Pons (tissue), 1 donor: ENCODE data around the gene DUOX1.

ENCODE experiments used
- DNase-seq: peaks from one replicate; pipeline ENCODE4 v3.0.0-alpha.2; 2016; ENCODE audit warnings: low spot score

The DUOX1 gene

DNA sequence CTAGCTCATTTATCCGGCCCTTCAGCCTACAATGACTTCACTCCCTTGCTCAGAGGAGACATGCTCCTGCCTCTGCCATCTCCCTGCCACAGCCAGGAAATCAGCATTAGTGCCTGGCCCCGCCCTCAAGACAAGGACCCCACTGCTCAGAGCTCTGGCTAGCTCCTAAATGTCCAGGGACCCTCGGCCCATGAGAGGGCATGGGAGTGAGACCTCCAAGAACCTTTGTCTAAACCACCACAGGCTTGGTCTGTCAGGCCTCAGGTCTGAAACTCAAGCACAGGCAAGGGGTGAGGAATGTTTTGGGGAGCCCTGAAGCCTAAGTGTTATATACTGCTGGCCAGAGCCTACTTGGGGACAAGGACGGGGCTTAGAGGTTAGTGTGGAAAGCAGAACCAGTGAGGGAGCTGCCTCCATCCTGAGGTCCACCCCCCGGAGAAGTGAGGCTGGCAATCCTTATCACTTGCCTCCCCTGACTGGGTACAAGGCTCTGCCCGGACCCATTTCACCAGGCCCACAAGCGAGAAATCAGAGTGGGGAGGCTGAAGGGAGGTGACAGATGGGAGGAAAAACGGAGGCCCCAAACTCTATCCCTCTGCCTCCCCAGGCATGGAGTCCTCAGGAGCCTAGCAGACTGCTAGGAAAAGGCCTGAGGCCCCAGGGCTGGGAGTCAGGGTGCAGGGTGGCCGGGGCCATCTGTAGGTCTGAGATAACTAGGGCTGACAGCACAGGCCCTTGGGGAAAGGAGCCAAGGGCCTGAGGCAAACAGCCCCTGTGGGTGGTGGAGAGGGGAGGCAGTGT, 39.2 kb downstream of the DUOX1 start:
- no peak for DNase-seq

DNA sequence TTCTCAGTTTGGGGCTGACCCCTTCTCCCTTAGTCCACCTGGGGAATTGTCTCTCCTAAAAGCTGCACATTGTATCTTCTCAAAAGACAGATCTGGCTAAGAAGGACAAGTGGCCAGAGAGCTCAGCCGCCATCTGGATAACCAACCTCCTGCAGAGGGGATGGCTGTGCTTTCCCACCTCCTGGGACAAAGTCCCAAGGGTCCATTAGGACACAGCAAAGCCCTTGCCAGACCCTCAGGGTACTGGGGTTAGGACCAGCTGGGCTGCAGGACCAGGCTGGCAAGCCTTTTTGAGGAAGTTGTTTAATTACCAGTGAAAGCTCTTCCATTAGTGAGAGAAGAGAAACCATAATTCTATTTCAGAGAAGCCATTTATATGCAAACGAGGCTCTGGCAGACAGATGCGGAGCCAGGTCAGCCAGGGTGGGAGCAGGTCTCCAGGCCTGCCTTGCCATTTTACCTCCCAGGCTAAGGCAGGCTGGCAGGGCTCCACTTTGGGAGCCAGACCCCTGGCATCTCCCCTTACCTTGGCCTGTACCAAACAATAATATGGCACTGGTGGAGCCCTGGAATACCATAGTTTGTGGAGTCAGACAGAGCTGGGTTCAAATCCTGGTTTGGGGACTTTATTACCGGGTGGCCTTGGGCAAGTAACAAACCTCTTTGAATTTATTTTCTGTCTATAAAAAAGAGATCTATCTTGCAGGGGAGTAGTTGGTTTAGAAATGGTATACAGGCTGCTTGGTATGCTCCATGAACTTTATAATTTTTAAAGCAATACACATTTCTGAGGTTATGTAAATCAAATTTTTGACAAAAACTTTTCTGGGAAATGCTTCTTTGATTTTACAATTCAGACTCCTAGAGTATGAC, 40.0 kb downstream of the DUOX1 start:
- no peak for DNase-seq

DNA sequence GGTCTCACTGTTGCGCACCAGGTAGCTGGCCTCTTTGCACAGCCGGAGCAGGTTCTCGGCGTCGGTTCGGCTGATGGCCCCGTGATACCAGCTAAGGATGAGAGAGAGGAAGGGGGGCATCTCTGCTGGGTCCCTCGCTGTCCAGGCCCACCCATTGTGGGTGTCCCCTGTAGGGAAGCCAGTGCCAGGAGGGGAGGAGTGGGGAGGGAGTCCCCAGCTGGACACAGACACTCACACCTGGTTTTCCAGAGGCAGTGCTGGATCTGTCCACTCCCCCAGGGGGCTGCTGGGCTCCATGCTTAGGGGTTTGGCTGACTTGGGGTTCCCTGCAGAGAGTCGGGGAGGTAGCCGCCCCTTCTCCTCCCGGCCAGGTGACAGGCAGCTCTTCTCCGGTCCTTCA, 42.1 kb downstream of the DUOX1 start:
- DNase-seq, result no peak

DNA sequence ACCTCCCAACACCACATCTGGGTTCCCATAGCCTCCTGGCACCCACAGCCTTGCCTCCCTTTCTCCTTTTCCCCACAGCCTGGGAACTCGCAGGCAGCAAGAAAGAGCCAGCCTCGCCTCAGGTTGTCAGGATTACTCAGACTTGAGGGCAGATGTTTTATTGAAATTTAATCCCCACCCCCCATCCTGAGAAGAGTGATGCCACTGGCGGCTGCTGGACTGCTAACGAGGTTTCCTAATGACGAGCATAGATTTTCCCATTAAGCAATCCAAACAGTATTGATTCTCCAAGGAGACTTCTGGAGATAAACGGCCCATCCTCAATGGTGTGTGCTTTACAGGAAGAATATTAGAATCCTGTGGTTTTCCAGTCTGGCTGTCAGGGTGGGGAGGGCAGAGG, 44.3 kb downstream of the DUOX1 start:
- no peak for DNase-seq

DNA sequence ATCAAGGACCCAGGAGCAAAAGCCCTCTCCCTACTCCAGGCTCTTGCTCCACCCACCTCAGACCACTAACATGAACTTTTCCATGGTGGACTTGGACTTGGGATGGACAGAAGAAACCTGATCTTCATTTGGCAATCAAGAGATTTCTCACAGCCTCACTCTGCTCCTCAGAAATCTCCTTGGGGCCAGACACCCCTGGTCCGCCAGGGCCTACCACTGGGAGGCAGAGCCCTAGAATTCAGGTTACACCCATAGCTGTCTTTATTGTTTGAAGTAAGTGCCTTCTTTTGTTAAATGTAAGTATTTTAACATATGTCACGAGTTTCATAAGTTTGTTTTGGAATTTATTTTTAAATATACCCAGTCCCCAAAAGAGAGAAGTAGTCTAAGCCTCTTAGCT, 44.8 kb downstream of the DUOX1 start:
- no peak for DNase-seq

DNA sequence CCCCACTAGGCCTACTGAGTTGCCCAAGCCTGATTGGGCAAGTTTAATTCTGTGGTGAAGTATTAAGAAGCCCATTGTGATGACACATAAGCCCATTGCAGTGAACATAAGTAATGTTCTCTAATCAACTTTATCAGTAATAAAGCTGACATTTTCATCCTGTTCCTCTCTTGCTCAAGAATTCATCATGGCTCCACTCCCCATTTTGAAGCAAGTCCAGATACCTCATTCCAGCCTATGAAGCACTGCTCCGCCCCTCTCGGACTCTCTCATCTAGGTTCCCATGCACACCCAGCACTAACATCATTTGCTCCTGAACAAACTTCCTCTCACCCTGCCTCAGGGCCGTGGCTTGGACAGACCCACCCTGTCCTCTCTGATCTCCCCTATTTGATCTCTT, 47.5 kb downstream of the DUOX1 start:
- no peak for DNase-seq

DNA sequence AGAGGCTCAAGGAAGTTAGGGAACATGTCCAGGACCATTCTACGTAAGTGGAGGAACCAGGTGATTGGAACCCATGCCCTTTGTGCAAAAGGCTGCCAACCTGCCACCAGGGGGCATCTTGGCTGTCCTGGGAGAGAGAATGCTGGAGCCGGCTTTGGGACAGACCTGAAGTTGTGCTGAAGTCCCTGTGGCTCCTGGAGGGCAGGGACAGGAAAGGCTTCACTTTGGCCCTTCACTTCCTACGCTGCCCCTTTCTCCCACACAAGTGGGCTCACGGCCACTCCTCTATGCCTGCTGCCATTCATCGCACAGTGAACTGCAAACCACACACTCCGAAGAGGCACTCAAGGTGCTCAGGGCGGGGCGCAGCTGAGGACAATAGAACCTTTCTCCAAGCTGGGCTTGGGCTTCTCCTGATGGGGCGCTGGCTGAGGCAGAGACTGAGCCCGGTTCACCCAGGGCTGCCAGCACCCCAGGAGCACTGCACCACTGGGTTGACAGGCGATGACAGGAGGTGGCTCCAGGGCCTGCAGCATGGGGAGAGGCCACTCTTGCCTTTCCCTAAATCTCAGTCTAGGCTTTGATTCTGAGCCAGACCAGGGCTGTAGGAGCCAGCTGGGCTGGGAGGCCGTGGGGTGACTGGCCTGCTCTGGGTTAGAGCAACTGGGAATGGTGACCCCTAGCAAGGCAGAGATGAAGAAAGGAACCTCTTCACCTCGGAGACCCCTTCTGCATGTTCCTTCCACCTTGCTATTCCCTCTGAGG, 49.6 kb downstream of the DUOX1 start:
- no peak for DNase-seq

DNA sequence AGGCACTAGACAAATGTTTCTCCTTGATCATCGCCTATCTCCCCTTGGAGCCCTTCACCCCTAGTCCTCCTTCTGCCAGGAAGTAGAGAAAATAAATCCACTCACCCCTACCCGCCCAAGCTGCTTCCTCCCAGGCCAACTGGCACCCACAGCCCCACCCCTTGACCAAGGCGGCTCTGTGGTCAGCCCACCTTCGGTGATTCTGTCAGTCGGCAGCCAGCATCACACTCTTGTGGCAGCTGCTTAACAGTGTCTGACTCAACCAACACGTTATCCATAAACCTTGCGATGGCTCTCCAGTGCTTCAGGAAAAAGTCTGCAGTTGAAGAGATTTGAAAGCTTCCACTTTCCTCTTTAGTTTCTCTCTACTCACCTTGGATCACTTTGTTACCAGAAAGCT, 50.4 kb downstream of the DUOX1 start:
- no peak for DNase-seq

DNA sequence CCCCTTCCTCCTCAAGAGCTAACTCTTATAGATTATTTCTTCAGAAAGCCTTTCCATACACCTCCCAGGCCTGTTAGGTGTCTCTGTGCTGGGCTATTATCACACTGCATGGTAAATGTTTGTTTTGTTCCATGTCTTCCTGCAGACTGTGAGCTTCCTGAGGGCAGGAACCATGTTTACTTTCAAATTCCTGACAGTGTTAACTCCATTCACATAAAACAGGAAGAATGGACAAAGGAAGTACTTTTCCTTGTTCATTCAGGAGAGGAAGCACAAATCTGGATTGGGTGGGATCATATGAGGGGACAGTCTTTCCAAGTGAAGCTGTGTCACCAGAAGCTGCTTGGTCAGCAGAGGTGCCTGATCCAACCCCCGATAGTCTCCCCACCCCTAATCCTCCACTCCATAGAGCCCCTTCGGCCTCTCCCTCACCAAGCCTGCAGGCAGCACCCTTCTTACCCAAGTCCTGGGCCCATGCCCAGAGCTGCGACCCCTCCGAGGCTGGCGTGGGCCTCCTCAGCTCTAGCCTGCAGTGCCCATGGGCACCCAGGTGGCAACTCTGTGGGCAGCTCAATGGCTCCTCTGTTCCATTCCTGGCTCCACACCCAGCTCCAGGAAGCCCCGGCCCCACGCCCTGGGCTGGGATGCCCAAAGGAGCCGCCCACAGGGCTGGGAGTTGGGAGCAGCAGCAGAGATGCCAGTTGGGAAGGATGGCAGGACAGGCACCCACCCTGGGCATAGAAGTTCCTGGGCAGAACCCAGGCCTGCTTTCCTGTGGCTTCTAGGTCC, 51.0 kb downstream of the DUOX1 start:
- DNase-seq, result no peak

DNA sequence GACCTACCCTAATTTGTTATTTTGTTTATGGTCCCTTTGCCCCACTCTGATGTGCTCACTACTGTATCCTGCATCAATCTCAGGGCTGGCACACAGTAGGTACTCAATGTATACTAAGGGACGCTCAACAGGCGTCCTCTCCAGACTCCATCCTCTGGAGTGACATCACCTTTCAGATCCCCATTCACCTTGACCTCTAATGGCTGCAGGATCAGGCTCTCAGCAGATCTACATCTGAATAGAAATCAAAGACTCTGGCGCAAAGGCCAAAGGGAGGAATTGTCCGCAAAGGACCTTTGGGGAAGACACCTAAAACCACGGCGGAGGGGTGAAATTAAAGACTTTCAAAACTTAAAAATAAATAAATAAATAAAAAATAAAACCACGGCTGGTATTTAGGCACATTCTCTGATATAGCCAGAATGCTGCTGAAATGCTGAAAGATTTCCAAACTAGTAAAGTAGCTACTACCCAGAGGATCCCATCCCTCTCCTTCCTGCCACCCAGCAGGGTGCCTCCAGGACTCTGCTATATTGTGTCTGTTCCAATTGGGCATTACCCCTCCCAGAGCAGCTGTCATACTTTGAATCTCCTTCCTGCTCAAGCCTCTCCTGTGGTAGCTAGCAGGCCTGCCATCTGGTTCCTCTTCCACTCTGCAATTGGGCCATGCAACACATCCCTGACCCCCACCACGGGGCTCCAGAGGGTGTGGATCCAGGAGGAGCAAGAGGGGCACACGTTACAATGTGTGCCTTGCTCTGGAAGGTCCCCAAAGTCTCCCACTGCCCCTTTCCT, 51.9 kb downstream of the DUOX1 start:
- no peak for DNase-seq

DNA sequence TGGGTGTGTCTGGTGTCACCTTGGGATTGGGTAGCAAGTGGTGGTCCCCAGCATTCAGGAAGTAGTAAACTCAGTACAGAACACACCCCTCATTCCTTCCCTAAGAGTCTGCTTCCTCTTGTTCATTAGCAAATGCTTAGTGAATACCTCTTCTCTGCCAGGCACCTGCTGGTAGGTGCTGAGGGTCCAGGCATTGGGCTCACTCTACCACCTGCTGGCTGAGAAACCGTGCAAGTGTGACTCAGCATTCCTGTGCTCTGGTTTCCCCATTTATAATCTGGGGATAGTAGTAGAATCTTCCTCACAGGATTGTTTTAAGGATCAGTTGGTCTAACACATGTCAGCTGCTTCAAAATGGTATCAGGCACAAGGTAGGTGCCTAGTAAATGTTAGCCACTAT, 53.2 kb downstream of the DUOX1 start:
- DNase-seq, result no peak

DNA sequence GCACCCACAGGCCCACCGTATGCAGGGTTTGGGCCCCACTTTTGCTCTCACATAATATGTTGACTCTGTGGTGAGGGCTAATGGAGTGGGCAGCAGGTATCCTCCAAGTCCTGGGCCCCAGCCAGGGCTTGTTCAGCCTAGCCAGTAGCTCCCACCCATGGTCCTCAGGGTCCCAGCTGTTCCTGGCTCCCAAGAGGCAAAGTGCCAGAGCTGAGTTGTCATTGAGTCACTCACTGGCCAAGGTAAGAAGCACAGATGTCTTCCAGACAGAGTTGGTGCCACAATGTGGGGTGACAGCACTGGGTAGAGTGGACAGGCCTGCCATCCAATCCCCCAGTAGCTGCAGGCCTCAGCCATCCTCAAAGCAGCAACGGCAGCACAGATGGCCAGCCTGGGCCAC, 53.7 kb downstream of the DUOX1 start:
- no peak for DNase-seq

DNA sequence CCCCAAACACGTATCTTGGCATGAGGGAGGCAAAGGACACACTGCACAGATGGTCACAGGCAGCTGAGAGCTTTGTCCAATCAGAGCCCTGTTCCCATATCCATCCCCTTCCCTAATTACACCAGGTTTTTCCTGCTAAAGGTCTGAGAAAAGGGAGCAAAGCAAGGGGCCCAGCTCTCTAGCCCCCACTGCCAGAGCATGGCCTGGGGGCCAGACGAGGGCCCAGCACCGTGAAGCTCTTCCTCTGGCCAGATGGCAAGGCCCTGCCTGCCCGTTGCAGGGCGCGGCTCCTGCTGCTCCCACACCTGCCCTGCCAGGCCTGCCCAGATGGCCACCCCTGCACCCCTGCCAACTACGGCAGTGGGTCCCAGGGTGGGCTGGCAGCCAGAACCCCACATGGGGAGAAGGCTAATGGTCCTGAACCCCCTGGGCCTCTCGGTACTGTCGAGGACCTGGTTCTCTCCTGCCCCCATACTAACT, 54.8 kb downstream of the DUOX1 start:
- no peak for DNase-seq

DNA sequence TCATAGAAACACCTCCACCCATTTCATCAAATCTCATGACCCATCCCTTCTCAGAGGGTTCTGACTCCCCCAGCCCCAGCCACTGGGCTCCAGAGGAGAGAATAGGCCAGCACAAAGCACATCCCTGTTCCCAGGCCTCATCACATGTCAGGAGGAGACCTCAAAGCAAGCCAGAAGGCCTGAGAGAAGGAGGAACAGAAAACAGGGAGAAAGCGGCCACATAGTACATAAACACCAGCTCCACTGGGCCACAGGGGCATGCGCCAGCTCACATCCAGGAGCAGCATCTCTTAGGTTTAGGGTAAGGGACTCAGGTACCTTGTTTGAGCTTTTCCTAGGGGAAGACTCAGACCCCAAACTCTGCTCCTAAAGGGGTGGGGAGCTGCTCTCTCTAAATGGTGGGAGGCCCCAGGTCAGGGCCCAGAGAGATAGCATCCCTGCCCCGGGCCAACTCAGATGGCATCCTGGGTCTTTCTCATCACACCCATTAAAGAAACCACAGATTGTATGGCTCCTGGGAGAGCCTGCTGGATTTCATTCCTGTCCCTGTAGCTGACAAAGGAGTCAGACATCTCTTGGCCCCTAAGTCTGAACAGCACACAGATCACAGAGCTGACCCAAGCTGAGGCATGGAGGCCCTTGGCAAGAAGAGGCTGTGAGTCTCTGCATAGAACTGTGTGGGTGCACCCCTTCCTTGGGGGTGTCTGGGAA, 55.4 kb downstream of the DUOX1 start:
- DNase-seq, result no peak

DNA sequence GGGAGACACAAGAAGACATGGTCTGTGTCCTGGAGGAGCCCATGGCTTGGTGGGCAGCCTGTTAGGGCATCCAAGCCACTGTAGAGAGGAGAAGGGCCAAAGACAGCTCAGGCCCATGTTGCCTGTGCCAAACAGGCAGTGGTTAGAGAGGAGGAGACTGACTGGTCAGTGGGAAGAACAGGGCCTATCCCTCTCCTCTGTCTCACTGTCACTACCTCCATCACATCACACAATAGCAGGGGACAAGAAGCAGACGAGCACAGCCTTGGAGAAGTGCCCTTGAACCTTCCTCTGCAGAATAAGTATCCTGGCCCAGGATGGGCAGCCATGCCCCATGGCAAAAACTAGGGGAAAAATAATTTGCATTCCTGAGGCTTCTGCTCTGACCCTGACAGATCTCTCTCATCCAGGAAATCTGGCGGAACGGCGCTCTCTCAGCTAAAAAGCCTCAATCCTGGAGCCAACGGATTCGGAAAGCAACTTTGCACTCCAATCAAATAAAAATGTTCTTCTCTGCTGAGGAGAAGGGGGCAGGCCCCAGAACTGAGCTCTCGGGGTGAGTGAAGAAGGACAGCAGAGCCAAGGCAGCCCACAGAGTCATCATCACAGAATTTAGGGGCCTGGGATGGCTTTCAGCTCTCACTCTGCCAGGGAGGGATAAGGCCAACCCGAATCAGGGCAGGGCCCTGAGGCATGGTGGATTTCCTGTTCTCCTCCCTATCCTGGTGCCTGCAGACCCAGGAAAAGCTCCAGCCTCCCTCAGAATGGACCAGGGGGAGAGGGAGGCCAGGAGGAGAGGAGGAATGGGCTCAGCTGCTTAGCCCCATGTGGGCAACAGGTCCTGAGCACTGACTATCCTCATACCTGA, 56.3 kb downstream of the DUOX1 start:
- DNase-seq, result no peak

DNA sequence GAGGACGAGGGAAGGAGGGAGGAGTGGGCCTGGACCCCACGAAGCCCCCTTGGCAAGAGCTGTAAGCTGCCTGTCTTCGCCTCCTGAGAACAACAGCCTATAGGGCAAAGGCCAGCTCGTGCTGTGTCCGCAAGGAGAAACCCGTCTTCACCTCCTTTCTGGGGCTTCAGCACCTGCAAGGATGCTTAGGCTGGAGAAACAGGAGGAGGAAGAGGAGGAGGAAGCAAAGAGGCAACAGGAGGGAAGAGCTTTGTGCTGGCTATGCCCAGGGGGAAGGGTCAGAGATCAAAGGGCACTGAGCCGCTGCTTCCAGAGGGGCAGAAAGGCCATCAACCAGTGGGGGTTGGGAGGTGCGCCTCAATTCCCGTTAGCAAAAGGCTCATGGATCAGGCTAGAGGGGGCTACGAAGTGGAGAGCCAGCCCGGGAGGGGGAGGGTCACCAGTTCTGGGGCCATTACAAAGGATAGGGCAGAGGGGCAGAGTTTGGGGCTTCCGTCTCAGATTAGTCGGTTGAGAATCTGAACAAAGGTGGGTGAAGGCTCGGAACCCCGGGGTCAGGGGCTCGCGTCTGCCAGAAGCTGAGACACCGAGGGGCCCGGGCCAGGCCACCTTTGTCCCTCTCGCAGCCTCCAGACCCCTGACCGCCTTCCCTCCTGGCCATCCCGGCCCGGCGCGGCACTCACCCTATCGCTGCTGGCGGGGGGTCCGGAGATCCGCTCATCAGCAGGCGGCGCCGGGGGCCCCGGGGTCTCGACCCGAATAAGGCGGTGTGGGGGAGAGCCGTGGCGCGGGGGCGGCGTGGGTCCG, 57.2 kb downstream of the DUOX1 start:
- DNase-seq, result no peak

DNA sequence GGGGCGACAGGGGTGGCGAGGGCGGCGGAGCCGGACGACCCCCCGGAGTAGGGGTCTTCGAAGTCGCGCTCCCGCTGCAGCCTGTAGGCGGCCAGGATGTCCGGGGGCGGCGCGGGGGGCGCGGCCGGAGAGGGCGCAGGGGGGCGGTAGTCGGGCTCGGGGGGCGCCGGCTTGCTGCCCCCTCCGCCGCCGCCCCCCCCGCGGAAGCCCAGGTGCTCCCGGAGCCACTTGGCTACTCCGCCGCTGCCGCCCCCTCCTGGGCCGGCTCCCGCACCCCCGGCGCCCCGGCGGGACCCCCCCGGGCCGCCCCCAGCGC, 57.7 kb downstream of the DUOX1 start:
- DNase-seq, result no peak
